Kidney (tissue), 14 donors: ENCODE data around the gene UGCG. TPM values are rescaled to one million over a fixed set of nuclear protein-coding genes. Genes with fewer than 3 reads are reported as not detected.

Source experiments
- DNase-seq, 5 donors: peaks; one replicate each; pipeline ENCODE4 v3.0.0-alpha.2; 2013 to 2020
- FAIRE-seq: peaks from 2 replicates; lab custom pipeline; 2012; peaks lifted over from hg19 to GRCh38; lab: Jason Lieb, UNC
- H3K27ac ChIP-seq, 2 donors: one replicate each; pipeline ENCODE4 v1.7.0; 2013; ENCODE audit warnings: low read depth in 2 of 2, low read length in 2 of 2, inconsistent platforms in 1 of 2
- H3K27me3 ChIP-seq: one replicate; pipeline ENCODE4 v1.7.1; 2013; ENCODE audit warnings: low read length, inconsistent platforms; ENCODE audit not compliant: control insufficient read depth, insufficient read depth
- H3K36me3 ChIP-seq, 3 donors: one replicate each; pipeline versions ENCODE4 v1.7.0 to v1.7.1; 2013; ENCODE audit warnings: low read length in 3 of 3, control low read depth in 1 of 3, inconsistent platforms in 1 of 3; ENCODE audit not compliant: insufficient read depth in 3 of 3, control insufficient read depth in 2 of 3
- H3K4me1 ChIP-seq, 3 donors: one replicate each; pipeline versions ENCODE4 v1.7.0 to v1.7.1; 2013; ENCODE audit warnings: low read length in 3 of 3, inconsistent platforms in 1 of 3, low read depth in 1 of 3; ENCODE audit not compliant: control insufficient read depth in 2 of 3, insufficient read depth in 2 of 3
- H3K4me3 ChIP-seq, 3 donors: one replicate each; pipeline versions ENCODE4 v1.7.0 to v1.8.1; 2013; ENCODE audit warnings: low read length in 3 of 3, control low read depth in 1 of 3, inconsistent platforms in 1 of 3
- H3K9ac ChIP-seq, 3 donors: one replicate each; pipeline versions ENCODE4 v1.7.0 to v1.7.1; 2013; ENCODE audit warnings: low read length in 3 of 3, control low read depth in 1 of 3, inconsistent platforms in 1 of 3
- H3K9me3 ChIP-seq, 3 donors: one replicate each; pipeline versions ENCODE4 v1.7.0 to v1.7.1; 2013; ENCODE audit warnings: low read length in 3 of 3, control low read depth in 1 of 3, inconsistent platforms in 1 of 3; ENCODE audit not compliant: control insufficient read depth in 2 of 3, insufficient read depth in 1 of 3
- intact Hi-C: fragments of 100-400 bp; cut with DNase I; formaldehyde crosslinking; loops from one replicate; pipeline ENCODE4 v1.11.1; 2022
- polyA plus RNA-seq: library from polyadenylated mRNA; stranded (reverse); fragments of 350-450 nt; fragmentation: Illumina TruSeq; extraction: RNeasy Lipid Tissue Mini Kit (QIAGEN cat#74804); gene quantifications from one replicate; pipeline ENCODE4 v1.2.3, GENCODE V29; 2014; ENCODE audit warnings: low read depth, low replicate concordance; ENCODE audit not compliant: insufficient read depth
- total RNA-seq: library from RNA; stranded (reverse); fragmentation: NEBNext Ultra II Directional; extraction: Animal tissue kit (Norgen Biotek cat#: 25700); gene quantifications from one replicate; pipeline ENCODE4 v1.2.1, GENCODE V29; 2021
- TF ChIP-seq, protein P1 (sequence below): IDR thresholded peaks from 3 replicates; pipeline ENCODE4 v1.5.1; 2012; ENCODE audit warnings: mild to moderate bottlenecking, moderate library complexity, borderline replicate concordance; ENCODE audit not compliant: insufficient read depth; ENCODE audit errors: extremely low read depth
- donor health status: control.
- donor health status: control.
- donor health status: control.
- donor health status: control.
- donor health status: control.
- donor health status: DM: yes; HTN: yes; CAD: no.
- donor health status: Normal renal cell carcinoma (clear cell type).

UGCG gene
- total and polyA plus RNA-seq, 2 donors from 2014 or later, result 20.8 to 113 TPM

DNA sequence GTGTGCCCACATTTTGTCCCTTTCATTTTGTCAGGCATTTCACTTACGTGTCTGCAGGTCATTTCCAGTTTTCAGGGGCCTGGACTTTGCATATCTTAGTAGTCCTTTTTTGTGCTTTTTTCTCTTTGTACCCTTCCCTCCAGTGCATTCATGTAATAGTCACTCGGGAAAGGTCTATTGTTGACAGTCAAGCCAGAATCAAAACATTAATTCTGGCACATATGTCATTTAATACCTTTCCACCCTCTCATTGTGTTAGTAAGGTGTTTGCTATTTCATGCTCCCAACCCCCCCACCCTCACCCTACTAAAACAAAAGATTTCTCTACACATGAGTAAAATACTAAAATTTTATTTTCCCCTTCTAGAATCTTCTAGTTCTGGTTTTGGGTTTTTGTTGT lies 42.7 kb downstream of the UGCG start:
- intact Hi-C loops, result no loop called here
- no peak overlapping the region for H3K4me3 ChIP-seq
- DNase-seq (no peak), FAIRE-seq (no peak)
- H3K9ac ChIP-seq, result no peak overlapping the region
- TF ChIP-seq, protein P1, sequence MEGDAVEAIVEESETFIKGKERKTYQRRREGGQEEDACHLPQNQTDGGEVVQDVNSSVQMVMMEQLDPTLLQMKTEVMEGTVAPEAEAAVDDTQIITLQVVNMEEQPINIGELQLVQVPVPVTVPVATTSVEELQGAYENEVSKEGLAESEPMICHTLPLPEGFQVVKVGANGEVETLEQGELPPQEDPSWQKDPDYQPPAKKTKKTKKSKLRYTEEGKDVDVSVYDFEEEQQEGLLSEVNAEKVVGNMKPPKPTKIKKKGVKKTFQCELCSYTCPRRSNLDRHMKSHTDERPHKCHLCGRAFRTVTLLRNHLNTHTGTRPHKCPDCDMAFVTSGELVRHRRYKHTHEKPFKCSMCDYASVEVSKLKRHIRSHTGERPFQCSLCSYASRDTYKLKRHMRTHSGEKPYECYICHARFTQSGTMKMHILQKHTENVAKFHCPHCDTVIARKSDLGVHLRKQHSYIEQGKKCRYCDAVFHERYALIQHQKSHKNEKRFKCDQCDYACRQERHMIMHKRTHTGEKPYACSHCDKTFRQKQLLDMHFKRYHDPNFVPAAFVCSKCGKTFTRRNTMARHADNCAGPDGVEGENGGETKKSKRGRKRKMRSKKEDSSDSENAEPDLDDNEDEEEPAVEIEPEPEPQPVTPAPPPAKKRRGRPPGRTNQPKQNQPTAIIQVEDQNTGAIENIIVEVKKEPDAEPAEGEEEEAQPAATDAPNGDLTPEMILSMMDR, result no peak
- no peaks in the 10 kb centered on the region for H3K27me3 ChIP-seq
- H3K36me3 ChIP-seq, result peaks cover 0 to 2% (median 0%) of the 10 kb centered on the region in 3 donors
- no peaks in the 10 kb centered on the region for H3K9me3 ChIP-seq
- no peak overlapping the region for H3K27ac ChIP-seq
- peaks cover 0 to 7% (median 3%) of the 10 kb centered on the region in 3 donors for H3K4me1 ChIP-seq

DNA sequence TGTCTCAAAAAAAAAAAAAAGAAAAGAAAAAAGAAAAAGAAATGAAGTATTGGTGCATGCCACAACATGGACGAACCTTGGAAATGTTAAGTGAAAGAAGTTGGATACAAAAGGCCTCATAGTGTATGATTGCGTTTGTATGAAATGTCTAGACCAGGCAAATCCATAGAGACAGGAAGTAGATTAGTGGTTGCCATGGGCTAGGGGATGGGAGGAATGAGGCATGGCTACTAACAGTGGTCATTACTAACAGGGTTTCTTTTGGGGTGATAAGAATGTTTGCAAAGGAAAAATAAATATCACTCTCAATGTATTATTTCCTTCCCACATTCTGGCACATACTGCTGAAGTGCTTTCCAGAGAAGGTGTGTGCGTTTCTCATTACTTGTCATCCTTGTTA lies 44.1 kb downstream of the UGCG start:
- intact Hi-C loops, result no loop called here
- TF ChIP-seq, protein P1, result no peak
- DNase-seq, result no peak
- H3K9me3 ChIP-seq, result no peaks in the 10 kb centered on the region
- no peaks in the 10 kb centered on the region for H3K36me3 ChIP-seq
- H3K9ac ChIP-seq, result no peak overlapping the region
- FAIRE-seq, result no peak
- H3K27ac ChIP-seq, result no peak overlapping the region
- H3K4me1 ChIP-seq, result peaks cover 0 to 7% (median 3%) of the 10 kb centered on the region in 3 donors
- H3K27me3 ChIP-seq, result no peaks in the 10 kb centered on the region
- no peak overlapping the region for H3K4me3 ChIP-seq

- FAIRE-seq (no peak), DNase-seq (no peak)
- H3K9ac ChIP-seq, result no peak overlapping the region
- H3K9me3 ChIP-seq, result no peaks in the 10 kb centered on the region
- H3K36me3 ChIP-seq, result no peaks in the 10 kb centered on the region
- H3K27me3 ChIP-seq, result no peaks in the 10 kb centered on the region
- no peak overlapping the region for H3K27ac ChIP-seq
- no peak overlapping the region for H3K4me3 ChIP-seq
- TF ChIP-seq, protein P1, result no peak
- no peaks in the 10 kb centered on the region for H3K4me1 ChIP-seq
- intact Hi-C loops, result no loop called here
Measured at GRCh38 chr9:111943200-111943599, 46.6 kb downstream of the UGCG start.

- Histone ChIP-seq H3K9me3 (no peaks in the 10 kb centered on the region), H3K27ac (no peak overlapping the region), H3K27me3 (no peaks in the 10 kb centered on the region), H3K4me3 (no peak overlapping the region), H3K4me1 (no peaks in the 10 kb centered on the region), H3K9ac (no peak overlapping the region), H3K36me3 (no peaks in the 10 kb centered on the region)
- FAIRE-seq, result no peak
- no peak for DNase-seq
- TF ChIP-seq, protein P1, result no peak
- intact Hi-C loops, result no loop called here
Measured at GRCh38 chr9:111943746-111944145, 47.1 kb downstream of the UGCG start.
